ENCODE data around the gene ATP6V1G3.

GRCh38 chr1:198552668-198553416, 12.4 kb upstream of the ATP6V1G3 start:
- TF ChIP-seq CTCF (IDR thresholded peaks at IDR 0.05) (no peak), POLR2A (IDR thresholded peaks at IDR 0.05) (no peak)

Data from body of pancreas (tissue), 4 donors.